Stimulated activated CD8-positive, alpha-beta memory T cell treated with anti-CD3 and anti-CD28 coated beads, Interleukin-7, amount 100 ng/mL, for 4 hours (primary cell): ENCODE measurements around the gene PLD5.
"Not testable (repeated sequence)": the region's sequence is repeated elsewhere in the genome, so short reads cannot be mapped to it uniquely, and the experiment has no call there.

Source experiments
- DNase-seq, 2 donors: peaks; one replicate each; pipeline ENCODE4 v3.0.0-alpha.2; 2020; ENCODE audit warnings: low read depth in 2 of 2

The PLD5 gene

GRCh38 chr1:242059976-242060375 is 464.5 kb downstream of the PLD5 start:
- no peak for DNase-seq

DNA sequence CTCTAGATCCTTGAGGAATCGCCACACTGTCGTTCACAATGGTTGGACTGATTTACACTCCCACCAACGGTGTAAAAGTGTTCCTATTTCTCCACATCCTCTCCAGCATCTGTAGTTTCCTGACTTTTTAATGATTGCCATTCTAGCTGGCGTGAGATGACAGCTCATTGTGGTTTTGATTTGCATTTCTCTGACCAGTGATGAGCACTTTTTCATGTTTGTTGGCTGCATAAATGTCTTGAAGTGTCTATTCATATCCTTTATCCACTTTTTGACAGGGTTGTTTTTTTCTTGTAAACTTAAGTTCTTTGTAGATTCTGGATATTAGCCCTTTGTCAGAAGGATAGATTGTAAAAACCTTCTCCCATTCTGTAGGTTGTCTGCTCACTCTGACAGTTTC is 465.9 kb downstream of the PLD5 start:
- DNase-seq = not testable (repeated sequence)

- DNase-seq = not testable (repeated sequence)
Observed at GRCh38 chr1:242058181-242058580, 466.3 kb downstream of the PLD5 start.

GRCh38 chr1:242057745-242058115 is 466.8 kb downstream of the PLD5 start:
- no peak for DNase-seq

DNA sequence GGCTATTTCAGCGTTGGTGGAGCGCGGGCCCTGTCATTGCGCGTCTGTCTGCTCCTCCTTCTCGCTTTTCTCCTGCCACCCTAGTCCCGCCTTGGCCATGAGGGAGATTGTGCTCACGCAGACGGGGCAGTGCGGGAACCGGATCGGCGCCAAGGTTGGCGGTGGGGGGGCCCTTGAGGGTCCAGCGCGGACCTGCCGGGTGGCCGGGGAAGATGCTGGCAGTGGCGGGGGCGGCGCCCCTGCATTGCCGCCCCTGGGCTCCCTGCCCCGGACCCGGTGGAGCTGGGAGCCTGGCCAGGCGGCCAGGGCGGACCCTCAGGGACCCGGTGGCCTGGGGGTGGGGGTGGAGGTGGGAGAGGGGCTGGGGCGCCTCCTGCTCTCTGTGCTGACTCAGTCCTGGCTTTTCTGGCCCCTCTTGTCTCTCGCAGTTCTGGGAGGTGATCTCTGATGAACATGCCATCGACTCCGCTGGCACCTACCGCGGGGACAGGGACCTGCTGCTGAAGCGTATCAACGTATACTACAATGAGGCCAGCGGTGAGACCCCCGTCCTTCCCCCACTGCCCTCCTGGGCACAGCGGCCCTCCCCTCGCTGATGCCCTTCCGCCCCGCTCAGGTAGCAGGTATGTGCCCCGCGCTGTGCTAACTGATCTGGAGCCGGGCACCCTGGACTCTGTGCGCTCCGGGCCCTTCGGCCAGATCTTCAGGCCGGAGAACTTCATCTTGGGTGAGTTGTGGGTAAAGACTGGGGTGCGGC is 467.3 kb downstream of the PLD5 start:
- no peak for DNase-seq

GRCh38 chr1:242055749-242056320 is 468.7 kb downstream of the PLD5 start:
- no peak for DNase-seq

DNA sequence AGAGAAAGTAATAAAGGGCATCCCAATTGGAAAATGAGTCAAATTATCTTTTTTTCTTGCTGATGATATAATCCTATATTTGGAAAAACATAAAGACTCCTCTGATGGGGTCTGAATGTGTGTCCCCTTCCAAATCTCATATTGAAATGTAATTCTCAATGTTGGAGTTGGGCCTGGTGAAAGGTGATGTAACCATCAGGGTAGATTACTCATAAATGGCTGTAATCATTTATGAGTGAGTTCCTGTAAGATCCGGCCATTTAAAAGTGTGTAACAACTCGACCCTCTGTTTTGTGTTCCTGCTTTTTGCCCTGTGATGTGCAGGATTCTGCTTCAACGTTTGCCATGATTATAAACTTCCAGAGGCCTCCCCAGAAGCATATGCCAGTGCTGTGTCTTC is 481.3 kb downstream of the PLD5 start:
- DNase-seq = no peak

GRCh38 chr1:242034392-242034791 is 490.1 kb downstream of the PLD5 start:
- DNase-seq = no peak

DNA sequence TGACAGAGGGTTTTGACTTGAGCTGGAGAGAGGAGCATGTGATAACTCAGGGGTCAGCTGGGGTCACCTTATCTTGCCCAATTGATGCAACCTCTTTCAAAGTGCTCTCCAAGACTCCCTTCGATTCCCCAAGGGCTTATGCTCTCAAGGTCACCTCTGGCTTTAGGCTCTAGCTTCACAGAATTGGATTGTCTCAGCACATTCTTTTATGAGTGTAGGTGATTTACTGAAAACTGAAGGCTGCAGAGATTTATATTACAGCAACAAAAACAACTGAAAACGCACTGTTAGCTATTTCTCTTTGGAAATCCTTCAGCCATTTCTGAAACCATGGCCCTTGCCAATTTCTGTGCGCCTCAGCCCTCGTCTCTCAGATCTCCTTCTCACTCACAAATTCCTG is 491.1 kb downstream of the PLD5 start:
- DNase-seq = no peak
